ENCODE measurements around the gene CDC42BPB.

- TF ChIP-seq CTCF (conservative IDR thresholded peaks at IDR 0.05; ENCODE audit: low read depth, low read length) (no peak), RCOR1 (IDR thresholded peaks at IDR 0.05; ENCODE audit: insufficient replicate concordance, low read length) (no peak), USF2 (IDR thresholded peaks at IDR 0.05; ENCODE audit: low read depth, low read length) (no peak), RFX5 (IDR thresholded peaks at IDR 0.05; ENCODE audit: low read depth, low read length) (no peak), POLR2A (IDR thresholded peaks at IDR 0.05; ENCODE audit: low read depth, low read length) (no peak), SMC3 (IDR thresholded peaks at IDR 0.05; ENCODE audit: low read depth, low read length) (no peak), CHD1 (IDR thresholded peaks at IDR 0.05; ENCODE audit: low read depth, low read length) (no peak), RAD21 (IDR thresholded peaks at IDR 0.05; ENCODE audit: low read length) (no peak), MAZ (IDR thresholded peaks at IDR 0.05; ENCODE audit: borderline replicate concordance, low read depth, low read length) (no peak), CEBPB (IDR thresholded peaks at IDR 0.05; ENCODE audit: low read depth, low read length) (no peak), MAFK (IDR thresholded peaks at IDR 0.05; ENCODE audit: low read depth, low read length) (no peak)
These were observed 47.8 kb downstream of the CDC42BPB start for GRCh38 chr14:103009559-103009958.
